Fibroblast of peridontal ligament (primary cell): ENCODE results near the gene SBDS.
A peak's percentile ranks its signal among the peaks of the same experiment; 100 is the strongest.
"Not testable (repeated sequence)": the region's sequence is repeated elsewhere in the genome, so short reads cannot be mapped to it uniquely, and the experiment has no call there.

Source experiments
- DNase-seq: peaks from one replicate; pipeline ENCODE4 v3.0.0-alpha.2; 2010; ENCODE audit errors: extremely low read depth

Gene SBDS

DNA sequence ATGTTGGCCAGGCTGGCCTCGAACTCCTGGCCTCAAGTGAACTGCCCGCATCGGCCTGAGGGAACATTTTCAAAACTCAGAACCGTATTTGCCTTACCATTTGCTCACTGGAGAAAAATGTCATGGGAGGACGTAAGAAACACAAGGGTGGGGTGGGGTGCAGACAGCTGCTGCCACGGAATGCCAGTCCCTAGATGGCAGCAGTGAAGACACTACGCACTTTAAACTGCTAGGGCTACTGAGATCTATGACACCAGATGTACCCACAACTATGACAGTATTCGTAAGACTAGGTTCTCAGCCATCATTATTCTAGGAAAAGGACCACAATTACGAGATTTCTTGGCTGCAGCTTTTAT, 716 bp downstream of the SBDS start:
- peak; percentile 85 for DNase-seq

DNA sequence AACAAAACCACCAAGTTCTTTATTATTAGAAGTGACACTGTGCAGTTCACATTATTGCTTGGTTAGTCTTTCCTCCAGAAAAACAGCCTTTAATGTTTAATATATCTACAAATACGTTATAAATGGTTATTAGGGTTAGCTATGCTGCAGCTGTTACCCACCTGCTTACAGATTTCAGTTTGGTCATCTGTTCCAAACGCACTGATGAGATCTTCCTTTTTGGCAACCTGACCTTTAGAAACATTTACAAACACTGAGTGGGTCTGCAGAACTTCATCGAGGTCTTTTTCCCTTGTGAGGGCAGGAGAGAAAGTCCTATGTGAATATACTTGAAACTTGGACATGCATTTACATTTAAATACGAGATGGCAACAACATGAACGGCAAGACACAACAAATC, 1.3 kb downstream of the SBDS start:
- DNase-seq, result peak; percentile 13

DNA sequence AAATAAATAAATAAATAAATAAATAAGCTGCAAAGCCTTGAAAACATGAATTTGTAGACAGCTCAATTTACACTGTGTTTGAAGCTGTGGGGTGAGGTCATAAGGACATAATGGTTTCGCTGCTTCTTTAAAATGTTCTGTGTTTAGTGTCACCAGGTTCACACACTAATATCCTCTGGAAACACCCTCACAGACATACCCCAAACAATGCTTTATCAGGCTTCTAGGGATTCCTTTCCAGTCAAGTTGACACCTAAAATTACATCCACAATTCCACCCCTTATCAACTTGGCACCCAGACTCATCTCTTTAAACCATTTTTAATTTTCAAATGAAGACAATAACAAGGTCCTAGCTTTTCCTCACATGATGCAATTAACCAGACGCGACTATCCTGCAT, 5.8 kb downstream of the SBDS start:
- DNase-seq, result not testable (repeated sequence)

DNA sequence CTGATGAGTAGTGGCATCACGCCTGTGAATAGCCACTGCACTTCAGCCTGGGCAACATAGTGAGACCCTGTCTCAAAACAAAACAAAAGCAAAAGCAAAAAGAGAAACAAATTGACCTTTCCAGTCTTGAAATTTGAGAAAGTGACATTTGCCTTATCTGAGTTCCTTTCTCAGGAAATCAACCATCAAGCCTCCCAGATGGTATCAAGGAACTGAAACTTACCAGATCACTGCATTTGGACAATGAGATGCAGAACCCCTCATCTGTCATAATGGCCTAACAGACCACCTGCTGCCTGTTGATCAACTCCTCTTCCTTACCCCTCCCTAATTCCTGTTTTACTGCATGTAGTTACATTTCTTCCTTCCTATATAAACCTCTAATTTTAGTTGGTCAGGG, 15.1 kb downstream of the SBDS start:
- not testable (repeated sequence) for DNase-seq

DNA sequence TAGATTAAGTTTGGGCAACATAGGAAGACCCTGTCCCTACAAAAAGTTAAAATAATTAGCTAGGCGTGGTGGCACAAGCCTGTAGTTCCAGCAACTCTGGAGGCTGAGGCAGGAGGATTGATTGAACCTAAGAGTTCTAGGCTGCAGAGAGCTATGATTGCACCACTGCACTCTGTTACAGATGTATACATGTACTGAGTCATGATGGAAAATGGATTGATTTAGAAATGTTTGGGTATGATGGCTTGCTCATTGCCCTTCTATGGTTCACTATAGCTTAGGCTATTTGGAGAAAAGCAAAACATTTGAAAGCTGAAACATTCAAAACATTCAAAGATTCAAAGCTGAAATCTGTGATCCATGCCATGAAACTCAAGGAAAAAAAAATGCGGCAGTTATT, 16.4 kb downstream of the SBDS start:
- peak; percentile 49 for DNase-seq

DNA sequence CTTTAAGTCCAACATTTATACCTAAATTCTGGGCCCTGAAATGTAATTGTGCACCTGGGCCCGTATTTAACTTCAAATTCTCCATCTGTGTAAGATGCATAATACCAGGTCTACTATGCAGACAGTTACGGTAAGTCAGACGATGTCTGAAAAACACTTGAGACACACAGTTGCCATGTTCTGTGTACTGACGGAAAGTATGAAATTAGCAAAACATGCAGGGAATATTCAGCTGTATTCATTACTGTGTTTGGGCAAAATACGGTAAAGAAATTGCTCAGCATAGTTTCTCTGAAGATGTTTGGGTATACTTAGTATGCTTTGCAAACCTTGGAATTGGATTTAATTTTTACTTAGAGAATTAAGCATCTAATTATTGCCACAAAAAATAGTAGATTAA, 17.1 kb downstream of the SBDS start:
- DNase-seq, result not testable (repeated sequence)

DNA sequence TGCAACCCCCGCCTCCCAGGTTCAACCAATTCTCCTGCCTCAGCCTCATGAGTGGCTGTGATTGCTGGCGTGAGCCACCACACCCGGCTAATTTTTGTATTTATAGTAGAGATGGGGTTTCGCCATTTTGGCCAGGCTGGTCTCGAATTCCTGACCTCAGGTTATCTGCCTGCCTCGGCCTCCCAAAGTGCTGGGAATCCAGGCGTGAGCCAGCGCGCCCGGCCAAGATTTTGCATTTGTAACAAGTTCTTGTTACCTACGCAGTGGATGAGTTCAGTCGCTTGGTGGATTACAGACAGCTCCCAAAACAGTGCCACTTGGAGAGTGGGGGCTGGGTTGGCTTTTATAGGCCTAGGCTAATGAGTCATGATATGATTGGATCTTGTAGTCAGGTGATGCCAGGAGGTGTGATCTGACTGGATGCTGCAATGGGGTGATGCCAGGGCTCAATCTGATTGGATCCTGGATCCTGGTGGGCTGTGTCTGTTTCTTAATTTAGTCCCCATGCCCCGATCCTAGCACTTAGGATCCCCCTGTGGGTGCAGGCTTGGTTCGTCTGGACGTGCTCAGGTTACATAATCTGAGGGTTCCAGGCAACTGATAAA, 20.3 kb downstream of the SBDS start:
- no peak for DNase-seq

DNA sequence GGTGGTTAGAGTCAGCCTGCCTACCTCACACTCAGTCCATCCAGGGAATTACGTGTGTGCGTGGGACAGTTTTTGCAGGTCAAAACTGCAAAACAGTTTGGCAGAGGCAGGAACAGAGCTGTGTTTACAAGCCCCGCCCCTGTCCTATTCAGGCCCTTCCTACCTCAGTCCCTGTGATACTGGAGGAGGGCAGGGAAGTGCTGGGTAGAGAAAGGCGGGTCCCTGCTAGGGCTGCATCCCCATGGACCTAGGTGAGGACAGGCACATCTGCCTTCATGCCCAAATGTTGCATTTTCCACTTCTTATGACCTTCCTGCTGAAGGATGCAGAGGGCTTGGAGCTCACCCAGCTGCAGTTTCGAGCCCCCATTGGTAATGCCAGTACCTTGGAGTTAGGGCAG, 25.1 kb downstream of the SBDS start:
- no peak for DNase-seq

DNA sequence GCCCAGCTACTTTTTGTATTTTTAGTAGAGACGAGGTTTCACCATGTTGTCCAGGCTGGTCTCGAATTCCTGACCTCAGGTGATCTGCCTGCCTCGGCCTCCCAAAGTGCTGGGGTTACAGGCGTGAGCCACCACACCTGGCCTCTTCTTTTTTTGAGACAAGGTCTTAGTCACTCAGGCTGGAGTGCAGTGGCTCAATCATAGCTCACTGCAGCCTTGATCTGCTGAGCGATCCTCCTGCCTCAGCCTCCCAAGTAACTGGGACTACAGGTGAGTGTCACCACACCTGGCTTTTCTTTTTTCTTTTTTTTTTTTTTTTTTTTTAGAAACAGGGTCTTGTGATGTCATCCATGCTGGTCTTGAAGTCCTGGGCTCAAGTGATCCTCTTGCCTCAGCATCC, 26.4 kb downstream of the SBDS start:
- DNase-seq, result not testable (repeated sequence)

DNA sequence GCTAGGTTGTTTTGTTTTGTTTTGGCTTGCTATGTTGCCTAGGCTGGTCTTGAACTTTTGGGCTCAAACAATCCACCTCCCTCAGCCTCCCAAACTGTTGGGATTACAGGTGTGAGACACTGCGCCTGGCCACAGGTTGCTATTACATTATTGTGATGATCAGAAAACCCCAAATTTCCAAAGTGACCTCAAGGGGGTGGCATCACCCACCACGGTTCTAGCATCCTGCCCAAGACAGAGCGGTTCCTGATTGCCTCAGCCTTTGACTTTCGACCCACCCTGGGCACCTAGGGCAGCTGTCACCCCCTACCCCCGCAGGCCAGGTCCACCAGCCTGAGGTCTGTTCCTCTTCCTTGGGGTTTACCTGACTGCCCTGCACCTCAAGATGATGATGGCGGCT, 28.4 kb downstream of the SBDS start:
- DNase-seq, result no peak

DNA sequence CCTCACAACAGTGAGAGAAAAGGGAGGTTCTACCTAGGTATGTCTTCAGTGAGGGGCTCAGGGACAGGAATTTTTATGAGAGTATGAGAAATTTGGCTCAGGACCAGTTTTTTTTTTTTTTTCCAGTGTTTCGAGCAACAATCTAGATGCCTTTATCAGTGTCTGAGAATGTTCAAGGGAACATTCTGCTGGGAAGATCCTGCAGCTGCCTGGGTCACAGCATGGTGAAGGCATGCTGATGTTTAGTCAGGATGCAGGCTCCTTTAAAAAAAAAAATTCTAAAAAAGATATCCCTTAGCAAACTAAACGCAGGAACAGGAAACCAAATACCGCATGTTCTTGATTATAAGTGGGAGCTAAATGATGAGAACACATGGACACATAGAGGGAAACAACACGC, 31.0 kb downstream of the SBDS start:
- peak; percentile 51 for DNase-seq

DNA sequence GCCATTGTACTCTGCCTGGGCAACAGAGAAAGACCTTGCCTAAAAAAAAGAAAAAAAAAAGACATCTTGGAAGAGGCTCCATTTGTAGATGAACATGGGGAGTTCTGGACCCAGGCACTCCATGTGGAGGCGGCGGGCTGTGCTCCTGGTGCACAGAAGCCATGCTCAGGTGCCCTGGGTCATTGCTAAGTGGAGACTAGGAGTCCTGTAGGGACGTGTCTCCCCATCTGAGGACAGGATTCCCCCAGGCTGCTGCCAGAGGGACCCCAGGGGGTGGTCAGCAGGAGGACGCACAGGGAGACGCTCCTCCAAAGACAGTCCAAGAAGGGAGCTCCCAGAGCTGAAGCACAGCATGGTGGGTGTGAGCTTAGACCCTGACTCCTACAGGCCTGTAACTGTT, 34.3 kb downstream of the SBDS start:
- no peak for DNase-seq

DNA sequence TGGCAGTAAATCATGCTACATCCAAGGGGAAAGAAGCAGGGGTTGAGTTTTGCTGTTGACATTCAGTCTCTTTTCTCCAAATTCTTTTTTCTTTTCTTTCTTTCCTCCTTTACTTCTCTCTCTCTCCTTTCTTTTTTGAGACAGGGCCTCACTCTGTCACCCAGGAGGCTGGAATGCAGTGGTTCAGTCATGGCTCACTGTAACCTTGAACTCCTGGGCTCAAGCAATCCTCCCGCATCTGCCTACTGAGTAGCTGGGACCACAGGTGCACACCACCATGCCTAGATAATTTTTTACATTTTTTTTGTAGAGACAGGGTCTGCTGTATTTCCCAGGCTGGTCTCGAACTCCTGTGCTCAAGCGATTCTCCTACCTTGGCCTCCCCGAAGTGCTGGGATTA, 35.2 kb downstream of the SBDS start:
- DNase-seq, result no peak

DNA sequence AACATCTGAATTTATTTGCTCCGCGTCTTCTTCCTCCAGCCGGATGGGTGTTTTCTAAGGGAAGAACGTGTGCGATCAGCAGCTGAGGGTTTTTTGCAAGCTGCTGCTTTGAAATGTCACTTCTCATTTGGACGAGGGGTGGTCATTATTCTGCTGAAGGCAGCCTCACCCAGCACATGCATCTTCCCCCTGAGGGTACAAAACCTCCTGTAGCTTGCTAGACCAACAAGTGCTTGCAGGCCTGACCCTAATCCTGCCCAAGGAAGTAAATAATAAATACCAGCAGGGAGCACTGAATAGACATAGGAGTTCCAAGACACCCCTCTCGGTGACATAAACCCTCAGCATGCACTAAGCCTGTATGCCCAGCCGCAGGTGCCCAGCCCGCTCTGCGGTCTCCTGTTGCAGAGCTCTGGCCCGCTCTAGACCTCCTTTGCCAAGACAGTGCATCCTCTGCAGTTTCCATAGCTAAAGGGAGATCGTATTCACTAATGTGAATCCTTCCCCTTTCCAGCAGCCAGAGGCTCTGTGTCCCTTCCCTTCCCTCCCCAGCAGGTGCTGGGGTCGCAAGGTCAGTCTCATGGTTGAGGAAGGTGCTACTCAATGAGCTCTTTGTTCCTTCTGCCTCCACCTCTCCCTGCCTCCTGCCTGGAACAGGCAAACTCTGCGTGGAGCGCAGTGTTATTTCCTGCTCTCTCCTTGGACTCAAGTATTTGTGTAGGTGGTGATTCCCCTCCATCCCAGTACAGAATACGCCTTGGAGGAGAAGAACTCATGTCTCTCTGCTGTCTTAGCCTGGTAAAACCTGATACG, 36.6 kb downstream of the SBDS start:
- no peak for DNase-seq

DNA sequence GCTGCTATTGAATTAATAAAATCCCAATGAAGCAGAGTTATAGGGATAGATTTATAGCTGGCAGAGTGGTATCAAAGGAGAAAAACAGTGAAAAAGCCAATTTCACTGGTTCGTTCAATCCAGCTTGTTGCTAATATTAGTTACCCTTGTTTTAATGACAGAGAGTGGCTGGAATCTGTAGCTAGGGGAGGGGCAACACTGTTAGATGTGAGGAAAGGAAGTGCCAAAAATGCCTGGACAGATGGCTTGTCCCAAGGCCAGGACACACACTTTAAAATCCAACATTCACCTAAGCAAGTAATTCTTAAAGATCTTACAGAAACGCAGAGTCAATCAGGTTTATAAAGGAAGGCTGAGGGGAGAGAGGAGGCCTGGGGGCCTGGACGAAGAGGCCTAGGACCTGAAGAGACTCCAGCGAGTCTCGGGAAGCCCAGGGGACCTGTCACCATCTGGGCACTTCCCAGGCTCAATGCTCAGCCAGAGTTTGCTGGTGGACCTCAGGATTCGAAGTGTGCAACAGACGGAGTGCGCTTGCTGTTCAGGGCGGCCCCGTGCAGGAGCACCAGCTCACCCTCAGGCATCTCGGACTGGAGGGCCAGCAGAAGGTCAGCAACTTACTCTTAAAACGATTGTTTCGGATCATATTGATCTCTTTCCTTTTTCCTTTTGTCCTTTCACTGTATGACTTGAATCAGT, 37.6 kb downstream of the SBDS start:
- no peak for DNase-seq

DNA sequence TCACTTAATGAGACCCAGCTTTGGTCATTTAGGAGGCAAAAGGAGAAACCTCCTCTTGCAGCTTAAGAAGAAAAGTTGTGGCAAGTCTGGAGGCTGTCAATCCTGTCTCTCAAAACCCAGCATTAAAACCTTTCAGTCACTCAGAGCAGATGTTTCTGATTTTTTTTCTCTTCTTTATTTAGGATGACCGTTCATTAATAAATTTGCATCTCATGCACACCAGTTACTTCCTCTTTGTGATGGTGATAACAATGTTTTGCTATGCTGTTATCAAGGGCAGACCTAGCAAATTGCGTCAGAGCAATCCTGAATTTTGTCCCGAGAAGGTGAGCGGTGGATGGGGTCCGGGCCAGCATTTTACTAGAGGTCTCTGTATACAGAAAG, 42.4 kb downstream of the SBDS start:
- DNase-seq, result no peak

DNA sequence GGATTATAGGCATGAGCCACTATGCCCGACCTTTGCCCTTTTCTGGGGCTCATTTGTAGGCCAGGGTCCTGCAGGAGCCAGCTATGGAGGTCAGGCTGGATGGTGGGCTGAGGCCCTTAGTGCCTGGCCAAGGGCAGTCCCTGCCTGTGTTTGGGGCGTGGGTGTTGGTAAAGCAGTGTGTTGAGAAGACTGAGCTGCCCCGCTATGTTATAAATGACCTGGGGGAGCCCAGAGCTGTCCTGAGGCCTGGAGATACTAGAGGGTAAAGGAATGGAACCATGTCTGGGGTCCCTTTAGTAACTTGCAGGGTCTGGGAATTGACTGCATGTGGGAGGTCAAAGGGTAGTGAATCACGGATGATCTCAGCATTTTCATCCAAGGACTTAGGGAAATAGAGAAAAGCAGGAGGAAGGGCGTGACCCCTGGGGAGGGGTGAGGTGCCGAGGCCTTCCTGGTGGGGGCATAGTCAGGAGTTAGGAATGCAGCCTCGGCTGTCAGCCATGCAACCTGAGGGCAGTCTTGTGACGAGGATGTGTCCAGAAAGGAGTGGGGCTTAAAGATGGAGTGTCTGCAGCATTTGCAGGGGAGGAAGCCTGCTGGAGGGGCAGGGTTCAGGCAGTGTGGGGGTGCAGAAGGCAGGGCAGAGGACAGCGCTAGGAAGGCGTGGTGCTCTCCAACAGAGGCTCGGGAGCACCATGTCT, 42.9 kb downstream of the SBDS start:
- DNase-seq, result peak; percentile 10

DNA sequence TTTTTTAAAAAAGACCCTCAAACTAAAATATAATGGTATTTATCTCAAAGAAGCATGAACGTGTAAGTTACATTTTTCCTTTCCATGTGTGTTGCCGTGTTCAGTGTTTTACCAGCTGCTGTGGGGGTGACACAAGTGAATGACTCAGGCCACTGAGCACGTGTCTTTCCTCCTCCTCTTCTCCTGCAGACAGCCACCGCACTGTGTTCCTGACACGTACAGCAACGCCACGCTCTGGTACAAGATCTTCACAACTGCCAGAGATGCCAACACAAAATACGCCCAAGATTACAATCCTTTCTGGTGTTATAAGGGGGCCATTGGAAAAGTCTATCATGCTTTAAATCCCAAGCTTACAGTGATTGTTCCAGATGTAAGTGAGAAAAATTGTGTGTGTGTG, 44.6 kb downstream of the SBDS start:
- DNase-seq, result no peak

DNA sequence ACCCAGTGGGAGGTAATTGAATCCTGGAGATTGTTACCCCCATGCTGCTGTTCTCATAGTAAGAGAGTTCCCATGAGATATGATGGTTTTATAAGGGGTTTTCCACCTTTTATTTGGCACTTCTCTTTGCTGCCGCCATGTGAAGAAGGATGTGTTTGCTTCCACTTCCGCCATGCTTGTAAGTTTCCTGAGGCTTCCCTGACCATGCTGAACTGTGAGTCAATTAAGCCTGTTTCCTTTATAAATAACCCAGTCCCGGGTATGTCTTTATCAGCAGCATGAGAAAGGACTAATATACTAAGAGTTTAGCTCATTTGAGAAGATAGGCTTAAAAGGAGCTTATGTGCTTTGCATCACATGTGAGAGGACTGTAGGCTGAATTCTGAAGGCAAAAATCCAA, 45.1 kb downstream of the SBDS start:
- no peak for DNase-seq

DNA sequence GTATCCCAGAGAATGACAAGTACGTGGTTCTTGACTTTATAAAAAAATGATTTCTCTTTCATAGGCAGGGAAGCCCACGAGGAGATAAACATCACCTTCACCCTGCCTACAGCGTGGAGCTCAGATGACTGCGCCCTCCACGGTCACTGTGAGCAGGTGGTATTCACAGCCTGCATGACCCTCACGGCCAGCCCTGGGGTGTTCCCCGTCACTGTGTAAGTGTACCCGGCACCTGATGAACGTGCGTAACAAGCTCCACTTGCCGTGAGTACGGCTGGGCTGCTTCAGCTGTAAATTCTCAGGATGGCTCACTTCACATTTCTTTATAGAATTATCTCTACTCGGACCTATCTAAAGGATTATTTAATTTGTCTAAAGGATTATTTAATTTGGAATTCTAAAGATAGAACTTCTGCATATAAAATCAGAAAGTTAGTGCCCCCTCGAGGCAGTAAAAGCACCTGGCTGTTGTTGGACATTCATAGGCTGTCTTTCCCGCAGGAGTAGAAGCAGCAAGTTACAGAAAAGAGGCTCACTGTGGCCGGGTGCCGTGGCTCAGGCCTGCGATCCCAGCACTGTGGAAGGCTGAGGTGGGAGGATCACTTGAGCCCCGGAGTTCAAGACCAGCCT, 46.8 kb downstream of the SBDS start:
- DNase-seq, result no peak

DNA sequence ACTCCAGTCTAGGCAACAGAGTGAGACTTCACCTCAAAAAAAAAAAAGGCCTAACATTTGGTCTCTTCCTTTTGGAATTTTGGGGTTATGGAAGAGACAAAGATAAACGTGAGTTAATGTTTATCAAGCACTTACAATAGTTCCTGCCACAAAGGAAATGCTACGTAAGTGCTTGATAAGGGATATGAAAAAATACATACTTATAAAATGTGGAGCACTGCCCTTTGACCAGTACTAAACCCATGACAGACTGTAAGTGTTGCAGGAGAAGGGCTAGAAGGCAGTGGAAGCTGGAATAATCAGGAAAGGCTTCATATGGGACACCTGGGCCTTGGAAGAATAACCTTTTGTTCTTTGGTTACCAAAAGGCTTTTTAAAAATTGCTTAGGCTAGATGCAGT, 48.8 kb downstream of the SBDS start:
- DNase-seq, result no peak

DNA sequence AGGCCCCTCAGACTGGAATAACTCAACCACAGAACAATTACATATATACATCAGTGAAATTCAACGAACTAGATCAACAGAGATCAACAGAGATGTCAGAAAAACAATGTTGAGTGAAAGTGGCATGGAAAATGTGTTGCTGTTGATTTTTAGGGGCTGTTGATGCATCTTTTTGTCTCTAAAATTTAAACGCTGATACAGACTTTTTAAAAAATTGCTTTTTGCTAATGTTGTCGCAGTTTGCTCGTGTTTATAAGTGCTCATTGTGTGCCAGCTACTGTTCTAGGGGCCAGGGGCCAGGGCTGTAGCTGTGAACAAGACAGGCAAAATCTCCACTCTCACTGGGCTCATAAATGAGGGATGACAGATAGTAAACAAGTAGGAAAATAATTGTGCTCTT, 56.1 kb downstream of the SBDS start:
- no peak for DNase-seq
